Loucy (cell line): Measurements from ENCODE around the gene DMXL2.

Source experiments
- CTCF ChIP-seq: fragments of 200-600 bp; sonication (generic); conservative IDR thresholded peaks from 2 replicates; pipeline ENCODE4 v1.5.1; 2014; ENCODE audit warnings: mild to moderate bottlenecking, antibody characterized with exemption, low read length
- EZH2phosphoT487 ChIP-seq: fragments of 200-600 bp; IDR thresholded peaks from 2 replicates; pipeline ENCODE4 v1.6.1; 2018; ENCODE audit warnings: antibody characterized with exemption, mild to moderate bottlenecking, moderate library complexity, borderline replicate concordance

GRCh38 chr15:51405693-51406523 is 216.7 kb downstream of the DMXL2 start:
- TF ChIP-seq CTCF: no peak
- no peak for TF ChIP-seq EZH2phosphoT487
